ENCODE results near the gene ANKRA2. TPM values are rescaled to one million over a fixed set of nuclear protein-coding genes. Genes with fewer than 3 reads are reported as not detected.

Gene ANKRA2
- total and polyA plus RNA-seq, 8 donors, result 6.9 to 20.4 (median 10.3) TPM

GRCh38 chr5:73606206-73606753, 40.8 kb upstream of the ANKRA2 start:
- H3K4me1 ChIP-seq, result peaks cover 6 to 15% (median 14%) of the 10 kb centered on the region in 3 donors
- DNase-seq (no peak), FAIRE-seq (no peak), ATAC-seq (peak in 1 of 4 donors; percentile 43)
- 46 to 51% methylated on average over 3 of the region's 3 CpGs for WGBS, 2 donors
- no peaks in the 10 kb centered on the region for H3K9me3 ChIP-seq
- H3K4me3 ChIP-seq, result no peak overlapping the region
- no peaks in the 10 kb centered on the region for H3K36me3 ChIP-seq
- TF ChIP-seq CTCF (IDR thresholded peaks at IDR 0.05), result no peak
- peak overlapping the region in 2 of 4 donors; percentile 59 to 77 for H3K27ac ChIP-seq
- intact Hi-C loops (cut with DNase I), result no loop called here
- H3K27me3 ChIP-seq, result no peaks in the 10 kb centered on the region

- Histone ChIP-seq H3K36me3 (no peaks in the 10 kb centered on the region), H3K27ac (peak overlapping the region; percentile 35 to 77 (median 54)), H3K27me3 (no peaks in the 10 kb centered on the region), H3K9me3 (no peaks in the 10 kb centered on the region), H3K4me1 (peaks cover 6 to 15% (median 14%) of the 10 kb centered on the region in 3 donors), H3K4me3 (no peak overlapping the region)
- DNase-seq (peak in 3 of 6 donors; percentile 48 to 71 (median 66)), ATAC-seq (peak; percentile 92 to 99 (median 98)), FAIRE-seq (no peak)
- WGBS, 2 donors, result 17% methylated on average over 8 of the region's 8 CpGs
- intact Hi-C loops (cut with DNase I), result no loop called here
- TF ChIP-seq CTCF (IDR thresholded peaks at IDR 0.05), result no peak
Measured at GRCh38 chr5:73605223-73606087, 40.0 kb upstream of the ANKRA2 start.

- intact Hi-C loops (cut with DNase I), result no loop called here
- FAIRE-seq (no peak), DNase-seq (no peak), ATAC-seq (no peak)
- 93 to 97% methylated on average over 5 of the region's 5 CpGs for WGBS, 2 donors
- H3K4me3 ChIP-seq, result no peak overlapping the region
- no peak for TF ChIP-seq CTCF (IDR thresholded peaks at IDR 0.05)
- H3K27me3 ChIP-seq, result no peaks in the 10 kb centered on the region
- H3K4me1 ChIP-seq, result peaks cover 6 to 15% (median 14%) of the 10 kb centered on the region in 3 donors
- no peaks in the 10 kb centered on the region for H3K9me3 ChIP-seq
- no peaks in the 10 kb centered on the region for H3K36me3 ChIP-seq
- no peak overlapping the region for H3K27ac ChIP-seq
Measured at GRCh38 chr5:73603998-73604397, 38.6 kb upstream of the ANKRA2 start.

GRCh38 chr5:73599380-73599779, 33.9 kb upstream of the ANKRA2 start:
- H3K4me1 ChIP-seq, result no peaks in the 10 kb centered on the region
- H3K27ac ChIP-seq, result no peak overlapping the region
- H3K36me3 ChIP-seq, result no peaks in the 10 kb centered on the region
- H3K9me3 ChIP-seq, result no peaks in the 10 kb centered on the region
- H3K4me3 ChIP-seq, result no peak overlapping the region
- intact Hi-C loops (cut with DNase I), result no loop called here
- no peak for FAIRE-seq
- WGBS, 2 donors, result 65 to 96% methylated on average over 3 of the region's 3 CpGs
- no peak for ATAC-seq
- TF ChIP-seq CTCF (IDR thresholded peaks at IDR 0.05), result no peak
- no peaks in the 10 kb centered on the region for H3K27me3 ChIP-seq
- no peak for DNase-seq

All from pancreas (tissue), 10 donors.